Measurements from ENCODE around the gene SIAH2.

The SIAH2 gene

GRCh38 chr3:150764566-150764965 lies 1.6 kb upstream of the SIAH2 start:
- no peak overlapping the region for H3K27ac Mint-ChIP-seq
- no peak for DNase-seq
- peaks cover 6% of the 10 kb centered on the region for H3K27me3 Mint-ChIP-seq (ENCODE audit: low read depth, poor library complexity)
- no peak for TF ChIP-seq CTCF (IDR thresholded peaks at IDR 0.05)
- peak overlapping the region; percentile 92 for H3K4me3 Mint-ChIP-seq
- peaks cover 50% of the 10 kb centered on the region for H3K4me1 Mint-ChIP-seq
- no peaks in the 10 kb centered on the region for H3K36me3 Mint-ChIP-seq (ENCODE audit: low read depth)
- H3K9me3 Mint-ChIP-seq: no peaks in the 10 kb centered on the region

GRCh38 chr3:150763841-150764483 lies 993 bp upstream of the SIAH2 start:
- peak overlapping the region; percentile 92 for H3K4me3 Mint-ChIP-seq
- DNase-seq: peak; percentile 63
- TF ChIP-seq CTCF (IDR thresholded peaks at IDR 0.05): peak; percentile 26
- H3K27me3 Mint-ChIP-seq (ENCODE audit: low read depth, poor library complexity): peaks cover 6% of the 10 kb centered on the region
- H3K4me1 Mint-ChIP-seq: peaks cover 52% of the 10 kb centered on the region
- H3K36me3 Mint-ChIP-seq (ENCODE audit: low read depth): no peaks in the 10 kb centered on the region
- no peaks in the 10 kb centered on the region for H3K9me3 Mint-ChIP-seq
- H3K27ac Mint-ChIP-seq: peak overlapping the region; percentile 97

GRCh38 chr3:150762662-150763121 lies 277 bp downstream of the SIAH2 start:
- peaks cover 6% of the 10 kb centered on the region for H3K27me3 Mint-ChIP-seq (ENCODE audit: low read depth, poor library complexity)
- TF ChIP-seq CTCF (IDR thresholded peaks at IDR 0.05): no peak
- H3K4me3 Mint-ChIP-seq: peak overlapping the region; percentile 91
- peaks cover 59% of the 10 kb centered on the region for H3K4me1 Mint-ChIP-seq
- H3K9me3 Mint-ChIP-seq: no peaks in the 10 kb centered on the region
- H3K36me3 Mint-ChIP-seq (ENCODE audit: low read depth): peaks cover 8% of the 10 kb centered on the region
- DNase-seq: peak; percentile 53
- no peak overlapping the region for H3K27ac Mint-ChIP-seq

GRCh38 chr3:150761831-150762661 lies 923 bp downstream of the SIAH2 start:
- H3K9me3 Mint-ChIP-seq: no peaks in the 10 kb centered on the region
- H3K4me3 Mint-ChIP-seq: peak overlapping the region; percentile 91
- TF ChIP-seq CTCF (IDR thresholded peaks at IDR 0.05): no peak
- peak overlapping the region; percentile 54 for H3K27ac Mint-ChIP-seq
- peaks cover 14% of the 10 kb centered on the region for H3K36me3 Mint-ChIP-seq (ENCODE audit: low read depth)
- peaks cover 4% of the 10 kb centered on the region for H3K27me3 Mint-ChIP-seq (ENCODE audit: low read depth, poor library complexity)
- H3K4me1 Mint-ChIP-seq: peaks cover 64% of the 10 kb centered on the region
- peak; percentile 50 for DNase-seq

GRCh38 chr3:150760431-150761200 lies 2.4 kb downstream of the SIAH2 start:
- H3K9me3 Mint-ChIP-seq: no peaks in the 10 kb centered on the region
- H3K4me1 Mint-ChIP-seq: peaks cover 57% of the 10 kb centered on the region
- no peaks in the 10 kb centered on the region for H3K27me3 Mint-ChIP-seq (ENCODE audit: low read depth, poor library complexity)
- no peak for DNase-seq
- TF ChIP-seq CTCF (IDR thresholded peaks at IDR 0.05): no peak
- peak overlapping the region; percentile 91 for H3K4me3 Mint-ChIP-seq
- H3K27ac Mint-ChIP-seq: no peak overlapping the region
- H3K36me3 Mint-ChIP-seq (ENCODE audit: low read depth): peaks cover 20% of the 10 kb centered on the region

Measured in nephron progenitor cell (in vitro differentiated cells).